ENCODE data around the gene SMAD2. TPM values are rescaled to one million over a fixed set of nuclear protein-coding genes. Genes with fewer than 3 reads are reported as not detected.

SMAD2 gene
- total and polyA plus RNA-seq, 2 of the 8 experiments (the other 6 are each of a cell fraction or from before 2014, with no cell fraction given): 28.4 to 124 TPM

DNA sequence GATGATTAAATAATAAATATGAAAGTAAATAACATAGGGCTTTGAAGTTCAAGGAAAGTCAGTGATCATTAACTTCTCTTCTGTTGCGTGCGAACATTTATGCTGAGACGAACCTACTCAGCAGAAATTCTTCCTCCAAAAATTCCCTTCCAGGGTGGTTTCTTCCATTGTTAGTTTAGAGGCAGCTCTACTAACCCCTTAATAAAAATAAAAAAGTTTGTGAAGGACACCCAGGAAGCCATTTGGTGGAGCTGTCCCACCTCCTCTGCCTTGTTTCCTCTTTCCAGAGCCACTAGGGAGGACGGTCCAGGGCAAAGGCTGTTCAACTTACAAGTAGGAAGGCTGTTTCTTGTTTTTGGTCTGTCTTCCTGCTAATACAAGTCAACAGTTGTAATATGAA is 2.1 kb upstream of the SMAD2 start:
- no peak overlapping the region for H2BK5ac ChIP-seq (ENCODE audit: low read depth, low read length)
- no peak overlapping the region for H4K91ac ChIP-seq (replicated peaks; ENCODE audit: insufficient read length, low read length)
- peak overlapping the region in 1 of 4 experiments; percentile 75; a peak in 1 of 8 replicates for H3K4me3 ChIP-seq (ENCODE audit: extremely low read depth in 1 of 4, insufficient read depth in 2 of 4, low read depth in 3 of 4, low read length in 4 of 4)
- peaks cover 2 to 10% (median 6%) of the 10 kb centered on the region in 4 experiments; a peak in 6 of 7 replicates for H3K4me1 ChIP-seq (replicated peaks in 1 of 4; ENCODE audit: control insufficient read depth in 3 of 4, insufficient read depth in 4 of 4, low read length in 3 of 4)
- H4K5ac ChIP-seq (ENCODE audit: insufficient read length, low read depth, low read length): no peak overlapping the region
- H3K9me3 ChIP-seq (ENCODE audit: insufficient read depth in 2 of 2, low read depth in 1 of 2, low read length in 1 of 2): no peaks in the 10 kb centered on the region
- no peaks in the 10 kb centered on the region for H3K36me3 ChIP-seq (ENCODE audit: control insufficient read depth in 2 of 4, insufficient read depth in 4 of 4, low read length in 3 of 4)
- no peak overlapping the region for H3K18ac ChIP-seq (ENCODE audit: extremely low read depth, low read length)
- ChIA-PET POLR2A (ENCODE audit: partially characterized antibody) (interaction anchor here (1.0 kb wide), 1 partner anchor 64 kb away, joined by 3 read pairs; no protein-coding TSS in a partner anchor), CTCF (ENCODE audit: partially characterized antibody) (interaction anchor here (0.7 to 9.3 kb wide), 13 partner anchors 12 to 458 kb away, joined by 3 to 117 read pairs (median 4); no protein-coding TSS in a partner anchor)
- no peak overlapping the region for H3K27ac ChIP-seq (ENCODE audit: low read depth, low read length)
- no peak overlapping the region for H3K14ac ChIP-seq (ENCODE audit: insufficient read length)
- 90% methylated on average over 4 of the region's 4 CpGs; no CpG with 5 or more reads in 1 of the 2 experiments for WGBS, 2 experiments (ENCODE audit: extremely low coverage in 1 of 2, insufficient coverage in 1 of 2, insufficient read length in 1 of 2, insufficient replicate concordance in 2 of 2, low coverage in 1 of 2, low lambda C conversion rate in 2 of 2, missing lambda C conversion rate in 1 of 2)
- H3K23me2 ChIP-seq (ENCODE audit: low read depth, low read length): peaks cover 2% of the 10 kb centered on the region; the same call in 1 of the 2 replicates
- no peak overlapping the region for H2BK20ac ChIP-seq (ENCODE audit: low read length)
- H3K79me2 ChIP-seq (ENCODE audit: control insufficient read depth in 1 of 2, insufficient read depth in 2 of 2, low read length in 2 of 2): peaks cover 3 to 23% of the 10 kb centered on the region in 2 experiments; a peak in 3 of 4 replicates
- H4K8ac ChIP-seq (ENCODE audit: extremely low read depth, insufficient read depth, low read length): no peak overlapping the region
- H2BK120ac ChIP-seq (replicated peaks; ENCODE audit: low read depth, low read length): no peak overlapping the region
- TF ChIP-seq, protein P1, sequence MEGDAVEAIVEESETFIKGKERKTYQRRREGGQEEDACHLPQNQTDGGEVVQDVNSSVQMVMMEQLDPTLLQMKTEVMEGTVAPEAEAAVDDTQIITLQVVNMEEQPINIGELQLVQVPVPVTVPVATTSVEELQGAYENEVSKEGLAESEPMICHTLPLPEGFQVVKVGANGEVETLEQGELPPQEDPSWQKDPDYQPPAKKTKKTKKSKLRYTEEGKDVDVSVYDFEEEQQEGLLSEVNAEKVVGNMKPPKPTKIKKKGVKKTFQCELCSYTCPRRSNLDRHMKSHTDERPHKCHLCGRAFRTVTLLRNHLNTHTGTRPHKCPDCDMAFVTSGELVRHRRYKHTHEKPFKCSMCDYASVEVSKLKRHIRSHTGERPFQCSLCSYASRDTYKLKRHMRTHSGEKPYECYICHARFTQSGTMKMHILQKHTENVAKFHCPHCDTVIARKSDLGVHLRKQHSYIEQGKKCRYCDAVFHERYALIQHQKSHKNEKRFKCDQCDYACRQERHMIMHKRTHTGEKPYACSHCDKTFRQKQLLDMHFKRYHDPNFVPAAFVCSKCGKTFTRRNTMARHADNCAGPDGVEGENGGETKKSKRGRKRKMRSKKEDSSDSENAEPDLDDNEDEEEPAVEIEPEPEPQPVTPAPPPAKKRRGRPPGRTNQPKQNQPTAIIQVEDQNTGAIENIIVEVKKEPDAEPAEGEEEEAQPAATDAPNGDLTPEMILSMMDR (IDR thresholded peaks at IDR 0.05; ENCODE audit: control extremely low read depth in 1 of 3, insufficient read depth in 1 of 3, low read depth in 1 of 3, low read length in 3 of 3): peak in 2 of 3 experiments; percentile 9 to 58; a peak in 3 of 4 replicates
- TF ChIP-seq, protein P2, sequence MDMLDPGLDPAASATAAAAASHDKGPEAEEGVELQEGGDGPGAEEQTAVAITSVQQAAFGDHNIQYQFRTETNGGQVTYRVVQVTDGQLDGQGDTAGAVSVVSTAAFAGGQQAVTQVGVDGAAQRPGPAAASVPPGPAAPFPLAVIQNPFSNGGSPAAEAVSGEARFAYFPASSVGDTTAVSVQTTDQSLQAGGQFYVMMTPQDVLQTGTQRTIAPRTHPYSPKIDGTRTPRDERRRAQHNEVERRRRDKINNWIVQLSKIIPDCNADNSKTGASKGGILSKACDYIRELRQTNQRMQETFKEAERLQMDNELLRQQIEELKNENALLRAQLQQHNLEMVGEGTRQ (IDR thresholded peaks at IDR 0.05; ENCODE audit: low read length): no peak
- TF ChIP-seq RAD21 (IDR thresholded peaks at IDR 0.05 in 1 of 2, conservative IDR thresholded peaks at IDR 0.05 in 1 of 2; ENCODE audit: low read depth in 2 of 2, low read length in 2 of 2) (peak; percentile 59 to 74), SP4 (IDR thresholded peaks at IDR 0.05; ENCODE audit: low read length) (no peak)
- no peak overlapping the region for H2BK12ac ChIP-seq (ENCODE audit: low read depth, low read length)
- FAIRE-seq (no peak), DNase-seq (ENCODE audit: low read depth in 1 of 2, low spot score in 2 of 2) (no peak)
- H3K79me1 ChIP-seq (ENCODE audit: low read depth, low read length): no peaks in the 10 kb centered on the region
- no peak overlapping the region for H3K56ac ChIP-seq (replicated peaks; ENCODE audit: insufficient read length, low read depth, low read length)
- H2BK15ac ChIP-seq (ENCODE audit: low read length): no peak overlapping the region
- no peak overlapping the region for H2AK5ac ChIP-seq (ENCODE audit: low read depth, low read length)
- peak overlapping the region in 1 of 2 experiments; percentile 58; a peak in 1 of 4 replicates for H3K4me2 ChIP-seq (ENCODE audit: insufficient read depth in 1 of 2, low read depth in 2 of 2, low read length in 2 of 2)
- H3K27me3 ChIP-seq (replicated peaks in 1 of 4; ENCODE audit: control insufficient read depth in 3 of 4, extremely low read depth in 1 of 4, insufficient read depth in 3 of 4, low read length in 3 of 4): no peaks in the 10 kb centered on the region
- no peak overlapping the region for H3K9ac ChIP-seq (replicated peaks in 1 of 4; ENCODE audit: extremely low read depth in 1 of 4, low read depth in 3 of 4, low read length in 3 of 4)
- H4K20me1 ChIP-seq (replicated peaks in 1 of 2; ENCODE audit: control insufficient read depth in 1 of 2, insufficient read depth in 2 of 2, low read length in 2 of 2): peaks cover 0 to 3% of the 10 kb centered on the region in 2 experiments
- H3K23ac ChIP-seq (ENCODE audit: insufficient read length): no peak overlapping the region
- H2AFZ ChIP-seq (ENCODE audit: low read length): no peak overlapping the region
- no peak overlapping the region for H3K4ac ChIP-seq (replicated peaks; ENCODE audit: insufficient read length, low read depth, low read length)
